MM.1S (cell line): ENCODE measurements around the gene SHC1.
"Not testable (repeated sequence)": the region's sequence is repeated elsewhere in the genome, so short reads cannot be mapped to it uniquely, and the experiment has no call there.

Experiments
- DNase-seq: peaks from one replicate; pipeline ENCODE4 v3.0.0-alpha.2; 2015
- H2AFZ ChIP-seq: fragments of 300-600 bp; sonication (generic); 2 replicates; pipeline ENCODE4 v1.6.0; 2016; ENCODE audit warnings: antibody characterized with exemption, low read length
- H3F3A ChIP-seq: fragments of 300-600 bp; sonication (generic); 2 replicates; pipeline ENCODE4 v1.6.1; 2016; ENCODE audit warnings: mild to moderate bottlenecking, antibody characterized with exemption, low read length, moderate library complexity, mixed read lengths; ENCODE audit not compliant: insufficient read depth
- H3K27ac ChIP-seq: fragments of 300-600 bp; sonication (generic); 2 replicates; pipeline ENCODE4 v1.5.1; 2016; ENCODE audit warnings: mild to moderate bottlenecking, low read length
- H3K27me3 ChIP-seq: fragments of 300-600 bp; sonication (generic); replicated peaks from 2 replicates; pipeline ENCODE4 v1.6.0; 2016; ENCODE audit warnings: low read length; ENCODE audit not compliant: insufficient read depth
- H3K36me3 ChIP-seq: fragments of 300-600 bp; sonication (generic); replicated peaks from 2 replicates; pipeline ENCODE4 v1.6.1; 2016; ENCODE audit warnings: mild to moderate bottlenecking, low read length, mixed read lengths; ENCODE audit not compliant: insufficient read depth
- H3K4me1 ChIP-seq: fragments of 300-600 bp; sonication (generic); 2 replicates; pipeline ENCODE4 v1.6.1; 2016; ENCODE audit warnings: low read length, mixed read lengths
- H3K4me2 ChIP-seq: fragments of 300-600 bp; sonication (generic); 2 replicates; pipeline ENCODE4 v1.6.0; 2016; ENCODE audit warnings: low read depth, low read length
- H3K4me3 ChIP-seq: fragments of 300-600 bp; sonication (generic); 2 replicates; pipeline ENCODE4 v1.5.1; 2016; ENCODE audit warnings: low read length, mixed read lengths
- H3K79me2 ChIP-seq: fragments of 300-600 bp; sonication (generic); 2 replicates; pipeline ENCODE4 v1.6.1; 2016; ENCODE audit warnings: mixed run types, low read length, mixed read lengths
- H3K9ac ChIP-seq: fragments of 300-600 bp; sonication (generic); 2 replicates; pipeline ENCODE4 v1.6.1; 2016; ENCODE audit warnings: low read length, mixed read lengths
- H3K9me2 ChIP-seq: fragments of 300-600 bp; sonication (generic); replicated peaks from 2 replicates; pipeline ENCODE4 v1.6.1; 2016; ENCODE audit warnings: mild to moderate bottlenecking, low read length, mixed read lengths; ENCODE audit not compliant: insufficient read depth
- H3K9me3 ChIP-seq: fragments of 300-600 bp; sonication (generic); replicated peaks from 2 replicates; pipeline ENCODE4 v1.6.1; 2016; ENCODE audit warnings: mild to moderate bottlenecking, low read length, mixed read lengths; ENCODE audit not compliant: insufficient read depth
- H4K20me1 ChIP-seq: fragments of 300-600 bp; sonication (generic); 2 replicates; pipeline ENCODE4 v1.6.1; 2016; ENCODE audit warnings: mild to moderate bottlenecking, low read length, moderate library complexity, mixed read lengths; ENCODE audit not compliant: insufficient read depth
- CTCF ChIP-seq: fragments of 300-600 bp; sonication (generic); IDR thresholded peaks from 2 replicates; pipeline ENCODE4 v1.5.1; 2016; ENCODE audit warnings: antibody characterized with exemption, low read length, mixed read lengths
- EZH2 ChIP-seq: fragments of 300-600 bp; sonication (generic); optimal IDR thresholded peaks from 2 replicates; pipeline ENCODE3; 2017; ENCODE audit warnings: low read depth, mild to moderate bottlenecking, antibody characterized with exemption, low read length, mixed read lengths
- EZH2phosphoT487 ChIP-seq: fragments of 300-600 bp; sonication (generic); IDR thresholded peaks from 2 replicates; pipeline ENCODE4 v1.6.1; 2018; ENCODE audit warnings: antibody characterized with exemption, low read length

SHC1 gene

GRCh38 chr1:154998201-154998780 lies 27.7 kb upstream of the SHC1 start:
- Histone ChIP-seq H3K27ac (peak overlapping the region; percentile 95; the same call in 1 of the 2 replicates), H3K36me3 (no peaks in the 10 kb centered on the region), H3K9ac (peak overlapping the region; percentile 73; the same call in 1 of the 2 replicates), H2AFZ (no peak overlapping the region), H3K4me2 (peak overlapping the region; percentile 97; the same call in 1 of the 2 replicates), H3F3A (peaks cover 60% of the 10 kb centered on the region), H3K9me3 (no peaks in the 10 kb centered on the region), H3K79me2 (peaks cover 7% of the 10 kb centered on the region), H4K20me1 (no peaks in the 10 kb centered on the region), H3K4me3 (peak overlapping the region; percentile 77; the same call in 1 of the 2 replicates), H3K27me3 (no peaks in the 10 kb centered on the region), H3K4me1 (peaks cover 9% of the 10 kb centered on the region; the same call in 1 of the 2 replicates), H3K9me2 (no peaks in the 10 kb centered on the region)
- no peak for DNase-seq
- peak; percentile 57 for TF ChIP-seq CTCF
- TF ChIP-seq EZH2phosphoT487: no peak
- TF ChIP-seq EZH2: no peak

DNA sequence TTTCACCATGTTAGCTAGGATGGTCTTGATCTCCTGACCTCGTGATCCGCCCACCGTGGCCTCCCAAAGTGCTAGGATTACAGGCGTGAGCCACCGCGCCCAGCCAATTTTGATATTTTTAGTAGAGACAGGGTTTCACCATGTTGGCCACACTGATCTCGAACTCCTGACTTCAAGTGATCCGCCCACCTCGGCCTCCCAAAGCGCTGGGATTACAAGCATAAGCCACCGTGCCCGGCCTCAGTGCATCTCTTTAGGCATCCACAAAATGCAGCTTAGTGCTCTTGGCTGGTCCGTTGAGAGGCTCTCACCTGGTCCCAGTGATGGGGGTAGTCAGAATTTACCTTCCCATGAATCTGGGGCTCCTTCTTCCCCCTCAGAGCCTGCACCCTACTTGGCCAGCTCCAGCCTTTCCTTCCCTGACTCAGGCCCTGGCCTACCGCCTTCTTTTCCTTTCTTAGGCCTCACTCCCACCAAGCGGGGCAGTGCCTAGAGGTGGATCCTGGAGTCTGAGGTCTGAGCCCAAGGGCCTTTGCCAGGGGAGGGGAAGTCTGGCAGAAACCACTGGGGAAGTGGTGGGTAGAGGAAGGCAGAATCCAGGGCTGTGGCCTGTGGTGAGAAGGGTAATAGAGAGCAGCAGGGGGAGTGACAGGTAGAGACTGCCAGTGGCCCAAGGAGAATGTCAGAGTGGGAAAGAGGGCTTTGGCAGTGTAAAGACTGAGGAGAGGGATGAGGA lies 26.6 kb upstream of the SHC1 start:
- Histone ChIP-seq H3K79me2 (no peaks in the 10 kb centered on the region; the same call in 1 of the 2 replicates), H3K36me3 (no peaks in the 10 kb centered on the region), H3K9me3 (no peaks in the 10 kb centered on the region), H3K9me2 (no peaks in the 10 kb centered on the region), H3K4me3 (no peak overlapping the region), H3K4me1 (peaks cover 9% of the 10 kb centered on the region; the same call in 1 of the 2 replicates), H3K27ac (no peak overlapping the region), H2AFZ (no peak overlapping the region), H3K27me3 (no peaks in the 10 kb centered on the region), H3K4me2 (no peak overlapping the region), H3F3A (peaks cover 59% of the 10 kb centered on the region), H4K20me1 (no peaks in the 10 kb centered on the region), H3K9ac (no peak overlapping the region)
- DNase-seq: no peak
- TF ChIP-seq EZH2: no peak
- TF ChIP-seq CTCF: no peak
- TF ChIP-seq EZH2phosphoT487: no peak

- not testable (repeated sequence) for H3K9me3 ChIP-seq, H3K36me3 ChIP-seq, H2AFZ ChIP-seq, H3K4me1 ChIP-seq, H3K27me3 ChIP-seq, H3K27ac ChIP-seq, H4K20me1 ChIP-seq, H3K4me3 ChIP-seq, H3K79me2 ChIP-seq, H3K9ac ChIP-seq, H3K4me2 ChIP-seq, H3K9me2 ChIP-seq
- peak; percentile 40 for TF ChIP-seq CTCF
- peak; percentile 58 for DNase-seq
- peaks cover 48% of the 10 kb centered on the region for H3F3A ChIP-seq
Observed at GRCh38 chr1:154995301-154995983, 24.9 kb upstream of the SHC1 start.
